Coronary artery (tissue), 2 donors: ENCODE data around the gene ACKR3.

Experiments used
- DNase-seq: peaks from one replicate; pipeline ENCODE4 v3.0.0-alpha.2; 2017; ENCODE audit warnings: low spot score
- H3K27ac ChIP-seq, 2 donors: fragments of 200-600 bp; sonication (generic); one replicate each; pipeline ENCODE4 v1.5.1; 2016 to 2019
- H3K4me3 ChIP-seq: fragments of 200-600 bp; sonication (generic); 2 replicates; pipeline ENCODE4 v1.5.1; 2016; ENCODE audit warnings: mild to moderate bottlenecking, moderate library complexity
- CTCF ChIP-seq: fragments of 200-600 bp; sonication (generic); IDR thresholded peaks from one replicate; pipeline ENCODE4 v1.5.1; 2019; ENCODE audit warnings: antibody characterized with exemption

Gene ACKR3

GRCh38 chr2:236607471-236608187, 38.0 kb downstream of the ACKR3 start:
- no peak for DNase-seq
- no peak for TF ChIP-seq CTCF
- Histone ChIP-seq H3K27ac (no peak overlapping the region), H3K4me3 (no peak overlapping the region)

GRCh38 chr2:236608188-236608525, 38.5 kb downstream of the ACKR3 start:
- no peak overlapping the region for H3K27ac ChIP-seq
- TF ChIP-seq CTCF = no peak
- no peak overlapping the region for H3K4me3 ChIP-seq
- DNase-seq = no peak

- H3K27ac ChIP-seq = no peak overlapping the region
- no peak for TF ChIP-seq CTCF
- no peak overlapping the region for H3K4me3 ChIP-seq
- DNase-seq = no peak
Observed at GRCh38 chr2:236608710-236609109, 39.1 kb downstream of the ACKR3 start.

GRCh38 chr2:236610991-236611821, 41.6 kb downstream of the ACKR3 start:
- Histone ChIP-seq H3K27ac (no peak overlapping the region), H3K4me3 (no peak overlapping the region)
- DNase-seq = no peak
- TF ChIP-seq CTCF = no peak

- H3K27ac ChIP-seq = no peak overlapping the region
- DNase-seq = no peak
- H3K4me3 ChIP-seq = no peak overlapping the region
- no peak for TF ChIP-seq CTCF
Observed at GRCh38 chr2:236612737-236613136, 43.1 kb downstream of the ACKR3 start.

GRCh38 chr2:236613612-236614011, 44.0 kb downstream of the ACKR3 start:
- Histone ChIP-seq H3K27ac (no peak overlapping the region), H3K4me3 (no peak overlapping the region)
- no peak for TF ChIP-seq CTCF
- DNase-seq = no peak

GRCh38 chr2:236614551-236614950, 44.9 kb downstream of the ACKR3 start:
- Histone ChIP-seq H3K27ac (no peak overlapping the region), H3K4me3 (no peak overlapping the region)
- DNase-seq = no peak
- no peak for TF ChIP-seq CTCF
